Stomach (tissue), 4 donors: Measurements from ENCODE around the gene ESR2.

ENCODE experiments used
- CTCF ChIP-seq, 7 experiments: fragments of 450-650 bp in 4 of 7; fragments of 200-600 bp in 3 of 7; sonication (generic) in 3 of 7; IDR thresholded peaks; one replicate each; pipeline ENCODE4 v1.5.1; 2016 to 2019; ENCODE audit warnings: antibody characterized with exemption in 7 of 7, control low read depth in 2 of 7, mild to moderate bottlenecking in 1 of 7
- POLR2A ChIP-seq, 4 donors: fragments of 450-650 bp; IDR thresholded peaks; one replicate each; pipeline ENCODE4 v1.6.1; 2016; ENCODE audit warnings: antibody characterized with exemption in 4 of 4, control low read depth in 2 of 4, mild to moderate bottlenecking in 1 of 4, moderate library complexity in 1 of 4

- TF ChIP-seq CTCF (IDR thresholded peaks at IDR 0.05) (no peak), POLR2A (IDR thresholded peaks at IDR 0.05) (no peak)
Measured at GRCh38 chr14:64289571-64289970, 4.6 kb downstream of the ESR2 start.
